Activated T-cell treated with anti-CD3 and anti-CD28 coated beads, Interleukin-2, amount 50 U/mL, for 4 hours (primary cell): ENCODE data around the gene SFTPB. TPM values are rescaled to one million over a fixed set of nuclear protein-coding genes. Genes with fewer than 3 reads are reported as not detected.

Experiments
- ATAC-seq, 2 donors: fragments of 200-7000 bp; cut with Tn5 transposase; one replicate each; pipeline ENCODE4 v1.10.0; 2021
- DNase-seq: peaks from one replicate; pipeline ENCODE4 v3.0.0-alpha.2; 2020
- H3K27me3 Mint-ChIP-seq: one replicate; pipeline ENCODE4 v1.8.0; 2021; ENCODE audit warnings: low read depth, mixed read lengths
- H3K36me3 Mint-ChIP-seq: one replicate; pipeline ENCODE4 v1.8.0; 2022; ENCODE audit warnings: mixed read lengths; ENCODE audit not compliant: insufficient read depth
- H3K4me1 Mint-ChIP-seq: one replicate; pipeline ENCODE4 v1.8.0; 2021; ENCODE audit warnings: low read depth, mixed read lengths
- H3K4me3 Mint-ChIP-seq: one replicate; pipeline ENCODE4 v1.8.0; 2021; ENCODE audit warnings: mild to moderate bottlenecking, moderate library complexity, mixed read lengths
- H3K9me3 Mint-ChIP-seq: one replicate; pipeline ENCODE4 v1.8.0; 2021; ENCODE audit warnings: mixed read lengths
- total RNA-seq, 3 donors: library from RNA; stranded (reverse); gene quantifications; one replicate each; pipeline ENCODE4 v1.2.1, GENCODE V29; 2021

SFTPB gene
- total RNA-seq, 3 donors from 2014 or later, result 3.8 to 5.7 (median 5.0) TPM

DNA sequence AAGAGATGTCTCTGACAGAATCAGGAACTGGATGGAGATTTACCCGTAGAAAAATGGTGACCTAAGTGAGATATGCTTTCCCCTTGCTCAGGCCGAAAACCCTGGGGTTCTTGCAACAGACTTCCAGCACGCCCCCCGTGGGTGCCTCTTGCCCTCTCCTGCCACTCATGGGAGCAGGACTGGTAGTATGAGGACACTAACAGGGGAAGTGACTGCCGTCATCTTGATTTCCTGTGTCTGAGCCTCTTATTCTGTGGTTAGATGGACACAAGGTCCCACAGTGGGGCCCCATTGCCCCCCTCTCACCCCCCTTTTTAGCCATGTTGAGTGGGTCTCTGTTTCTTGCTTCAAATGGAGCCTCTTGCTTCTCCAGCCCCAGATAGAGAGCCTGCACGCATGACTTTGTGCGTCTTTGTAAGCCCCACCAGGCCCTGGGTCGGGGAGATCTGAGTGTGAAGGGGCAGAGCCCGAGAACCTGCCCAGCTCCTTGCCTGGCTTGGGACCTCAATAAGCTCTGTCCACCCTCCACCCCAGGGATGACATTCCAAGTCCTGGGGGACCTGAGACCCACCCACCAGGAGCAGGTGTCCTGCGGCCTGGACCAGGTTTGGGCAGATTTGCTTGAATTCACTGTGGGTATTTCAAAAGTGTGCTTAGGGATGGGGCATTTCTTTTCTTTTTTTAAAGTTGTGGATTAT lies 38.7 kb upstream of the SFTPB start:
- peaks cover 14% of the 10 kb centered on the region for H3K27me3 Mint-ChIP-seq
- H3K36me3 Mint-ChIP-seq, result no peaks in the 10 kb centered on the region
- DNase-seq (no peak), ATAC-seq (peak in 1 of 2 donors; percentile 4)
- no peaks in the 10 kb centered on the region for H3K9me3 Mint-ChIP-seq
- peaks cover 35% of the 10 kb centered on the region for H3K4me1 Mint-ChIP-seq
- no peak overlapping the region for H3K4me3 Mint-ChIP-seq

DNA sequence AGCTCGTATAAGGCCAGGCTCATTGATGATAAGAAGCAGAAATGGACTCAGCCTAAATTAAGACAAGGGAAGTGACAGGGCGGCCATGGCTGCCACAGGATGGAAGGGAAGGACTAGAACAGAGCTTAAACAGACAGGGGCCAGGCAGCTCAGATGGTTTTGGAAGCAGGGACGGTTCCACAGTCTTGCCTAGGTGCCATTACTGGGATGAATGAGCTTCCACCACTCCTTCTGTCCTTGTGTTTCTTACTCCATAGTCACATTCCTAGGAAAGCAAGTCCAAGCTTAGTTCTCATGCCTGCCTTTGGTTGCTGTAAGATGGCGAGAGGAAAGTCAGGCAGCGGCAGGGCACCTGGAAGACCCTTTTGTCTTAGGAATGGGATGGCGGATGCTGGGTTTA lies 38.1 kb upstream of the SFTPB start:
- Mint-ChIP-seq H3K4me1 (peaks cover 37% of the 10 kb centered on the region), H3K27me3 (peaks cover 14% of the 10 kb centered on the region), H3K9me3 (no peaks in the 10 kb centered on the region), H3K4me3 (no peak overlapping the region), H3K36me3 (no peaks in the 10 kb centered on the region)
- DNase-seq (no peak), ATAC-seq (no peak)

- DNase-seq (no peak), ATAC-seq (no peak)
- no peak overlapping the region for H3K4me3 Mint-ChIP-seq
- no peaks in the 10 kb centered on the region for H3K9me3 Mint-ChIP-seq
- H3K4me1 Mint-ChIP-seq, result peaks cover 39% of the 10 kb centered on the region
- H3K36me3 Mint-ChIP-seq, result no peaks in the 10 kb centered on the region
- H3K27me3 Mint-ChIP-seq, result peaks cover 14% of the 10 kb centered on the region
Observed at GRCh38 chr2:85705680-85706039, 37.7 kb upstream of the SFTPB start.

GRCh38 chr2:85704800-85705679 lies 37.0 kb upstream of the SFTPB start:
- DNase-seq (no peak), ATAC-seq (peak in 1 of 2 donors; percentile 41)
- Mint-ChIP-seq H3K27me3 (peaks cover 14% of the 10 kb centered on the region), H3K9me3 (no peaks in the 10 kb centered on the region), H3K4me3 (no peak overlapping the region), H3K4me1 (peaks cover 39% of the 10 kb centered on the region), H3K36me3 (no peaks in the 10 kb centered on the region)

DNA sequence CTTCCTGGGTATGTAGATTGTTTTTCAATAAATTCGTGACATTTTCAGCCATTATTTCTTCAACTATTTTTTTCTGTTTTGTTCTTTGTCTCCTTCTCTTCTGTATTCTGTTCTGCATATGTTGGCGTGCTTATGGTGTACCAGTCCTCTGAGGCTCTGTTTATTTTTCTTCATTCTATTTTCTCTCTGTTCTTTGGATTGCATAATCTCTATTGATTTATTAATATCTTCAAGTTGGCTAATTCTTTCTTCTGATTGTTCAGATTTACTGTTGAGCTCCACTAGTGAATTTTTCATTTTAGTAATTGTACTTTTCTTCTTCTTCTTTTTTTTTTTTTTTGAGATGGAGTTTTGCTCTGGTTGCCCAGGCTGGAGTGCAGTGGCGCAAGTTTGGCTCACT lies 36.0 kb upstream of the SFTPB start:
- Mint-ChIP-seq H3K9me3 (no peaks in the 10 kb centered on the region), H3K27me3 (peaks cover 14% of the 10 kb centered on the region), H3K4me3 (no peak overlapping the region), H3K4me1 (peaks cover 41% of the 10 kb centered on the region), H3K36me3 (no peaks in the 10 kb centered on the region)
- ATAC-seq, result no peak
- DNase-seq, result no peak

DNA sequence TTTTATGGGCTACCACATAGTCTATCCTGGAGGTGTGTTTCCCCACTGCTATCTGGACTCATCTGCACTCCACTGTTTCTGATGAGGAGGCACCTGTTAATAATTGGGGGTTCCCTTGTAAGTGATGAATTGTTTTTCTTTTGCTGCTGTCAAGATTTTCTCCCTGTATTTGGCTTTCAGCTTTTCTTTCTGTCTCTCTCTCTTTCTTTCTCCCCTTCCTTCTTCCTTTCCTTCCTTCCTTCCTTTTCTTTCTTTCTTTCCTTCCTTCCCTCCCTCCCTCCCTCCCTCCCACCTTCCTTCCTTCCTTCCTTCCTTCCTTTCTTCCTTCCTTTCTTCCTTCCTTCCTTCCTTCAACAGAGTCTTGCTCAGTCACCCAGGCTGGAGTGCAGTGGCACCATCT lies 35.3 kb upstream of the SFTPB start:
- ATAC-seq (no peak), DNase-seq (no peak)
- H3K27me3 Mint-ChIP-seq, result peaks cover 9% of the 10 kb centered on the region
- no peaks in the 10 kb centered on the region for H3K36me3 Mint-ChIP-seq
- H3K4me3 Mint-ChIP-seq, result no peak overlapping the region
- no peaks in the 10 kb centered on the region for H3K9me3 Mint-ChIP-seq
- H3K4me1 Mint-ChIP-seq, result peaks cover 41% of the 10 kb centered on the region

GRCh38 chr2:85702800-85703199 lies 34.8 kb upstream of the SFTPB start:
- Mint-ChIP-seq H3K4me1 (peaks cover 41% of the 10 kb centered on the region), H3K4me3 (no peak overlapping the region), H3K36me3 (no peaks in the 10 kb centered on the region), H3K9me3 (no peaks in the 10 kb centered on the region), H3K27me3 (peaks cover 6% of the 10 kb centered on the region)
- ATAC-seq (no peak), DNase-seq (no peak)

DNA sequence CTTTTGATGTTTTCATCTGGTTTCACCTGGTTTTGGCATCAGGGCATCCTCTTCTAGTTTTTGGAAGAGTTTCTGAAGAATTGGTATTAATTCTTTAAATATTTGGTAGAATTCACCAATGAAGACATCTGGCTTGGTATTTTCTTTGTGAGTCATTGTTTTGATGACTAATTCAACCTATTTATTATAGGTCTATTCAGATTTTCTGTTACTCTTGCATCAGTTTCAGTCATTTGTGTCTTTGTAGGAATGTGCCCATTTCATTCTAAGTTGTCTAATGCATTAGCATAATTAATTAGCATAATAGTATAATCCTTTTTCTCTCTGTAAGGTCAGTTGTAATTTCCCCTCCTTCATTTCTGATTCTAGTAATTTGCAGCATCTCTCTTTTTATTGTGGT lies 34.2 kb upstream of the SFTPB start:
- no peaks in the 10 kb centered on the region for H3K9me3 Mint-ChIP-seq
- H3K4me3 Mint-ChIP-seq, result no peak overlapping the region
- ATAC-seq (no peak), DNase-seq (no peak)
- H3K36me3 Mint-ChIP-seq, result no peaks in the 10 kb centered on the region
- H3K27me3 Mint-ChIP-seq, result peaks cover 5% of the 10 kb centered on the region
- peaks cover 40% of the 10 kb centered on the region for H3K4me1 Mint-ChIP-seq

GRCh38 chr2:85699325-85699724 lies 31.3 kb upstream of the SFTPB start:
- DNase-seq (no peak), ATAC-seq (no peak)
- H3K4me3 Mint-ChIP-seq, result no peak overlapping the region
- no peaks in the 10 kb centered on the region for H3K9me3 Mint-ChIP-seq
- H3K4me1 Mint-ChIP-seq, result peaks cover 25% of the 10 kb centered on the region
- H3K36me3 Mint-ChIP-seq, result no peaks in the 10 kb centered on the region
- no peaks in the 10 kb centered on the region for H3K27me3 Mint-ChIP-seq

- no peaks in the 10 kb centered on the region for H3K9me3 Mint-ChIP-seq
- no peak for ATAC-seq
- no peak overlapping the region for H3K4me3 Mint-ChIP-seq
- DNase-seq, result no peak
- H3K27me3 Mint-ChIP-seq, result no peaks in the 10 kb centered on the region
- H3K36me3 Mint-ChIP-seq, result no peaks in the 10 kb centered on the region
- H3K4me1 Mint-ChIP-seq, result peaks cover 22% of the 10 kb centered on the region
Observed at GRCh38 chr2:85698880-85699254, 30.9 kb upstream of the SFTPB start.

- Mint-ChIP-seq H3K27me3 (no peaks in the 10 kb centered on the region), H3K36me3 (no peaks in the 10 kb centered on the region), H3K4me3 (no peak overlapping the region), H3K4me1 (peaks cover 21% of the 10 kb centered on the region), H3K9me3 (no peaks in the 10 kb centered on the region)
- DNase-seq (no peak), ATAC-seq (no peak)
Observed at GRCh38 chr2:85698184-85698879, 30.3 kb upstream of the SFTPB start.

- Mint-ChIP-seq H3K9me3 (no peaks in the 10 kb centered on the region), H3K27me3 (no peaks in the 10 kb centered on the region), H3K4me3 (no peak overlapping the region)
Observed at GRCh38 chr2:85697716-85698115, 29.7 kb upstream of the SFTPB start.

GRCh38 chr2:85697096-85697495 lies 29.1 kb upstream of the SFTPB start:
- DNase-seq (no peak), ATAC-seq (no peak)
- Mint-ChIP-seq H3K4me3 (peak overlapping the region; percentile 13), H3K27me3 (no peaks in the 10 kb centered on the region), H3K9me3 (no peaks in the 10 kb centered on the region), H3K36me3 (no peaks in the 10 kb centered on the region), H3K4me1 (peaks cover 9% of the 10 kb centered on the region)

More at GRCh38 chr2:85697716-85698115, 29.7 kb upstream of the SFTPB start:
- ATAC-seq (no peak), DNase-seq (no peak)
- H3K4me1 Mint-ChIP-seq, result peaks cover 15% of the 10 kb centered on the region
- H3K36me3 Mint-ChIP-seq, result no peaks in the 10 kb centered on the region
